ENCODE data around the gene GHSR. TPM values are rescaled to one million over a fixed set of nuclear protein-coding genes. Genes with fewer than 3 reads are reported as not detected.
A peak's percentile ranks its signal among the peaks of the same experiment; 100 is the strongest.

GHSR gene
- total RNA-seq, 1 donor = not detected

GRCh38 chr3:172467170-172467824 is 19.0 kb upstream of the GHSR start:
- H3K79me2 ChIP-seq (ENCODE audit: insufficient read depth, low read length) = no peaks in the 10 kb centered on the region
- H3K4me1 ChIP-seq (ENCODE audit: insufficient read depth, low read length) = peaks cover 7% of the 10 kb centered on the region
- H3K27ac ChIP-seq (ENCODE audit: low read depth, low read length) = no peak overlapping the region
- H3K36me3 ChIP-seq (ENCODE audit: insufficient read depth, low read length) = no peaks in the 10 kb centered on the region
- H3K4me3 ChIP-seq (ENCODE audit: insufficient read depth, low read length) = no peak overlapping the region
- peak overlapping the region; percentile 16 for H3K4me2 ChIP-seq (ENCODE audit: insufficient read depth, low read length)
- H3K27me3 ChIP-seq (ENCODE audit: insufficient read depth, low read length) = peaks cover 6% of the 10 kb centered on the region
- no peak for DNase-seq (ENCODE audit: insufficient read length, low spot score, missing footprints)
- TF ChIP-seq CTCF (IDR thresholded peaks at IDR 0.05; ENCODE audit: extremely low read depth, low read depth, low read length) = no peak
- H2AFZ ChIP-seq (ENCODE audit: low read length) = no peak overlapping the region
- no peaks in the 10 kb centered on the region for H4K20me1 ChIP-seq (ENCODE audit: insufficient read depth, low read length)
- no peaks in the 10 kb centered on the region for H3K9me3 ChIP-seq (ENCODE audit: low read depth, low read length)

- TF ChIP-seq CTCF (IDR thresholded peaks at IDR 0.05; ENCODE audit: extremely low read depth, low read depth, low read length) = no peak
- Histone ChIP-seq H3K4me3 (ENCODE audit: insufficient read depth, low read length) (no peak overlapping the region), H2AFZ (ENCODE audit: low read length) (no peak overlapping the region), H3K4me1 (ENCODE audit: insufficient read depth, low read length) (peaks cover 7% of the 10 kb centered on the region), H3K9me3 (ENCODE audit: low read depth, low read length) (no peaks in the 10 kb centered on the region), H3K79me2 (ENCODE audit: insufficient read depth, low read length) (no peaks in the 10 kb centered on the region), H3K4me2 (ENCODE audit: insufficient read depth, low read length) (no peak overlapping the region), H3K36me3 (ENCODE audit: insufficient read depth, low read length) (no peaks in the 10 kb centered on the region), H3K27me3 (ENCODE audit: insufficient read depth, low read length) (peaks cover 6% of the 10 kb centered on the region), H4K20me1 (ENCODE audit: insufficient read depth, low read length) (no peaks in the 10 kb centered on the region), H3K27ac (ENCODE audit: low read depth, low read length) (no peak overlapping the region)
- DNase-seq (ENCODE audit: insufficient read length, low spot score, missing footprints) = no peak
Observed at GRCh38 chr3:172466553-172467130, 18.4 kb upstream of the GHSR start.

- Histone ChIP-seq H3K27me3 (ENCODE audit: insufficient read depth, low read length) (peaks cover 3% of the 10 kb centered on the region), H4K20me1 (ENCODE audit: insufficient read depth, low read length) (no peaks in the 10 kb centered on the region), H3K36me3 (ENCODE audit: insufficient read depth, low read length) (no peaks in the 10 kb centered on the region), H2AFZ (ENCODE audit: low read length) (no peak overlapping the region), H3K4me2 (ENCODE audit: insufficient read depth, low read length) (no peak overlapping the region), H3K27ac (ENCODE audit: low read depth, low read length) (no peak overlapping the region), H3K9me3 (ENCODE audit: low read depth, low read length) (no peaks in the 10 kb centered on the region), H3K79me2 (ENCODE audit: insufficient read depth, low read length) (no peaks in the 10 kb centered on the region), H3K4me3 (ENCODE audit: insufficient read depth, low read length) (no peak overlapping the region), H3K4me1 (ENCODE audit: insufficient read depth, low read length) (peaks cover 7% of the 10 kb centered on the region)
- no peak for TF ChIP-seq CTCF (IDR thresholded peaks at IDR 0.05; ENCODE audit: extremely low read depth, low read depth, low read length)
- DNase-seq (ENCODE audit: insufficient read length, low spot score, missing footprints) = no peak
Observed at GRCh38 chr3:172465281-172465680, 17.0 kb upstream of the GHSR start.

- DNase-seq (ENCODE audit: insufficient read length, low spot score, missing footprints) = no peak
- no peak overlapping the region for H2AFZ ChIP-seq (ENCODE audit: low read length)
- peaks cover 10% of the 10 kb centered on the region for H3K27me3 ChIP-seq (ENCODE audit: insufficient read depth, low read length)
- H3K36me3 ChIP-seq (ENCODE audit: insufficient read depth, low read length) = no peaks in the 10 kb centered on the region
- H3K9me3 ChIP-seq (ENCODE audit: low read depth, low read length) = no peaks in the 10 kb centered on the region
- H3K4me1 ChIP-seq (ENCODE audit: insufficient read depth, low read length) = peaks cover 7% of the 10 kb centered on the region
- H3K4me3 ChIP-seq (ENCODE audit: insufficient read depth, low read length) = no peak overlapping the region
- TF ChIP-seq CTCF (IDR thresholded peaks at IDR 0.05; ENCODE audit: extremely low read depth, low read depth, low read length) = no peak
- H3K27ac ChIP-seq (ENCODE audit: low read depth, low read length) = no peak overlapping the region
- no peaks in the 10 kb centered on the region for H3K79me2 ChIP-seq (ENCODE audit: insufficient read depth, low read length)
- H4K20me1 ChIP-seq (ENCODE audit: insufficient read depth, low read length) = no peaks in the 10 kb centered on the region
- H3K4me2 ChIP-seq (ENCODE audit: insufficient read depth, low read length) = no peak overlapping the region
Observed at GRCh38 chr3:172464306-172464705, 16.1 kb upstream of the GHSR start.
